Tibial nerve (tissue), 3 donors: Measurements from ENCODE around the gene MBL2.

ENCODE experiments used
- CTCF ChIP-seq, 5 experiments: fragments of 200-600 bp in 3 of 5; fragments of 450-650 bp in 2 of 5; sonication (generic) in 3 of 5; IDR thresholded peaks; one replicate each; pipeline ENCODE4 v1.5.1; 2016 to 2019; ENCODE audit warnings: antibody characterized with exemption in 5 of 5, mild to moderate bottlenecking in 3 of 5, moderate library complexity in 2 of 5
- POLR2A ChIP-seq, 2 donors: fragments of 450-650 bp; IDR thresholded peaks; one replicate each; pipeline ENCODE4 v1.6.1; 2017; ENCODE audit warnings: antibody characterized with exemption in 2 of 2, mild to moderate bottlenecking in 2 of 2, moderate library complexity in 2 of 2

- TF ChIP-seq CTCF (IDR thresholded peaks at IDR 0.05) (no peak), POLR2A (IDR thresholded peaks at IDR 0.05) (no peak)
Observed at GRCh38 chr10:52774182-52774581, 1.6 kb upstream of the MBL2 start.
